Endothelial cell of umbilical vein (primary cell): ENCODE results near the gene VDR.

Experiments used
- CTCF ChIP-seq, 2 donors: IDR thresholded peaks; 1 replicate in 1 of 2; 2 replicates in 1 of 2; pipeline ENCODE4 v1.5.1; 2011; ENCODE audit warnings: low read length in 2 of 2, mild to moderate bottlenecking in 2 of 2, moderate library complexity in 2 of 2, control low read depth in 1 of 2, inconsistent platforms in 1 of 2, low read depth in 1 of 2; ENCODE audit not compliant: insufficient read depth in 1 of 2; ENCODE audit errors: extremely low read depth in 1 of 2
- FOS ChIP-seq: IDR thresholded peaks from 2 replicates; pipeline ENCODE4 v1.6.1; 2011; ENCODE audit warnings: mild to moderate bottlenecking, low read length, moderate library complexity, borderline replicate concordance; ENCODE audit not compliant: insufficient read depth

DNA sequence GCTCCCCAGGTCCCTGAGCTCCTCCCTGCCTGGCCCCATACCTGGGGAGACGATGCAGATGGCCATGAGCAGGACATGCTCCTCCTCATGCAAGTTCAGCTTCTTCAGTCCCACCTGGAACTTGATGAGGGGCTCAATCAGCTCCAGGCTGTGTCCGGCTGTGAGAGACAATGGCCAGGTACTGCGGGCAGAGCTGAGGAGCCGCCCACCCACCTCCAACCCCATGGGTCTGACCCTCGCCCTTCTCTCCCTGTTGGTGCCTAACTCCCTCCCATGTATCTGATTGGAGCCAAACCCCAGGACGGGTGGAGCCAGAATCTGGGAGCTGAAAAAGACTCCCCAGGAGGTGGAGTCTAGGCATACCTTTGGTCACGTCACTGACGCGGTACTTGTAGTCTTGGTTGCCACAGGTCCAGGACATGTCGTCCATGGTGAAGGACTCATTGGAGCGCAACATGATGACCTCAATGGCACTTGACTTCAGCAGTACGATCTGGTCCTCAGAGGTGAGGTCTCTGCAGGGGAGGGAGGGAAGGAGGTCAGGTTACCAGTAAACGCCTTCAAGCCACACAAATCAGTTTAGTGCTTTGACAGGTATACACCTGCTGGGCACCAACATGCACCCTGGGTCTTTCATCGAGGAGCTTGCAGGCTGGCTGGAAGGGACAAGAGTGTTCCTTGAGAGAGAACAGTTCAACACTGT lies 58.3 kb downstream of the VDR start:
- TF ChIP-seq FOS = no peak
- TF ChIP-seq CTCF (IDR thresholded peaks at IDR 0.05; ENCODE audit: extremely low read depth in 1 of 2, insufficient read depth in 1 of 2, low read depth in 1 of 2, low read length in 2 of 2) = no peak
